ENCODE measurements around the gene CCL19.

Gene CCL19

GRCh38 chr9:34665067-34665380, 26.1 kb downstream of the CCL19 start:
- peaks cover 0 to 31% (median 18%) of the 10 kb centered on the region in 4 donors for H3K4me1 ChIP-seq
- H3K36me3 ChIP-seq, result peaks cover 11 to 53% (median 23%) of the 10 kb centered on the region in 3 donors
- no peaks in the 10 kb centered on the region for H3K27me3 ChIP-seq
- intact Hi-C loops (cut with DNase I; ENCODE audit: low total_unique reads), result no loop called here
- H3K27ac ChIP-seq, result peak overlapping the region; percentile 96 to 98
- TF ChIP-seq CTCF (IDR thresholded peaks at IDR 0.05), result no peak
- H3K4me3 ChIP-seq, result peak overlapping the region; percentile 67 to 85
- DNase-seq, result no peak
- H3K9me3 ChIP-seq, result no peaks in the 10 kb centered on the region

DNA sequence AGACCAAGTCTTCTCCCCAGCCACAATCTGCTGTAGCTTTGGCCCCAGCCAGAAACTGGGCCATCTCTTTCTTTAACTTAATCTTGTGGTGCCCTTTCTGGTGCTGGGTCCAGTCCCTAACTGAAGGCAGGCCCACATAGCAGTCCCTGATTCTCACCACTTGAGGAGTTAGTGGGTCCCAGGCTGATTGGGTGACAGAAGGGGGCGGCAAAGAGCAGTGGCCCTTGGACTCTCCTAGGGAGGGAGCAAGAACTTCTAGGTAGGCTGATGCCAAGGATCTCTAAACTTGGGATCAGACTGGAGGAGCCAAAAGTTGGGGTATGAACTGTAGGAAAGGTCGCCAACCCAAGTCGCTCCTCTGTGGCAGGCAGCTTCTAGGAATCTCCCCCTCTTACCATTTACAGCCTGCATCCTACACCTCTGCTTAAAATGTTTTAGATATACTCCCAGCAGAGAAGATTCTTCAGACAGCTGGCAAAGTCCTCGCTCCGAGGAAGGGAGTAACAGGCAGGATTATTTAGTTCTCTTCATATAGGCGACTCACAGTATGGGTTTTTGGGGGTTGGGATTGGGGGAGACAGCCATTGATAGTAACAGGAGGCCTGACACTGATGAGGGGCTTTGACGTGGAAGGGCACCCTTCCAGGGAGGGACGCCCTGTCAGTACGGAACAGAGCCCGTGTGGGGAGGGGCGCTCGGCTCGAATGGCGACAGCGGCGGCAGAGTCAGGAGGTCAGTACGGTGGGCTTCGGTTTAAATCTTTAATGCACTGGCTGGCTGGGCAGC, 26.6 kb downstream of the CCL19 start:
- Histone ChIP-seq H3K4me1 (peaks cover 0 to 31% (median 18%) of the 10 kb centered on the region in 4 donors), H3K36me3 (peaks cover 14 to 58% (median 27%) of the 10 kb centered on the region in 3 donors), H3K27ac (peak overlapping the region; percentile 96 to 98), H3K4me3 (peak overlapping the region; percentile 67 to 85), H3K27me3 (no peaks in the 10 kb centered on the region), H3K9me3 (no peaks in the 10 kb centered on the region)
- DNase-seq, result peak; percentile 90 to 91
- peak; percentile 84 to 90 for TF ChIP-seq CTCF (IDR thresholded peaks at IDR 0.05)
- intact Hi-C loops (cut with DNase I; ENCODE audit: low total_unique reads), result no loop called here

- H3K27me3 ChIP-seq, result no peaks in the 10 kb centered on the region
- no peaks in the 10 kb centered on the region for H3K9me3 ChIP-seq
- intact Hi-C loops (cut with DNase I; ENCODE audit: low total_unique reads), result no loop called here
- H3K36me3 ChIP-seq, result peaks cover 14 to 51% (median 22%) of the 10 kb centered on the region in 3 donors
- DNase-seq, result no peak
- peak overlapping the region in 1 of 2 donors; percentile 96 for H3K27ac ChIP-seq
- no peak overlapping the region for H3K4me3 ChIP-seq
- TF ChIP-seq CTCF (IDR thresholded peaks at IDR 0.05), result no peak
- peaks cover 0 to 31% (median 18%) of the 10 kb centered on the region in 4 donors for H3K4me1 ChIP-seq
Observed at GRCh38 chr9:34663303-34663605, 27.8 kb downstream of the CCL19 start.

- H3K9me3 ChIP-seq, result no peaks in the 10 kb centered on the region
- peak within 1 kb of the TSS; percentile 96 to 98 for H3K27ac ChIP-seq
- no peak within 1 kb of the TSS for H3K4me3 ChIP-seq
- H3K36me3 ChIP-seq, result peaks cover 14 to 47% (median 20%) of the 10 kb centered on the region in 3 donors
- no peaks in the 10 kb centered on the region for H3K27me3 ChIP-seq
- intact Hi-C loops (cut with DNase I; ENCODE audit: low total_unique reads), result no loop called here
- no peak for DNase-seq
- H3K4me1 ChIP-seq, result peaks cover 0 to 31% (median 18%) of the 10 kb centered on the region in 4 donors
- no peak for TF ChIP-seq CTCF (IDR thresholded peaks at IDR 0.05)
Observed at GRCh38 chr9:34662526-34663302, 28.4 kb downstream of the CCL19 start, which contains the start of gene CCL27. TSS of gene CCL27 (minus strand) at chr9:34662657. CDS start at chr9:34662633, 24 bp downstream.

DNA sequence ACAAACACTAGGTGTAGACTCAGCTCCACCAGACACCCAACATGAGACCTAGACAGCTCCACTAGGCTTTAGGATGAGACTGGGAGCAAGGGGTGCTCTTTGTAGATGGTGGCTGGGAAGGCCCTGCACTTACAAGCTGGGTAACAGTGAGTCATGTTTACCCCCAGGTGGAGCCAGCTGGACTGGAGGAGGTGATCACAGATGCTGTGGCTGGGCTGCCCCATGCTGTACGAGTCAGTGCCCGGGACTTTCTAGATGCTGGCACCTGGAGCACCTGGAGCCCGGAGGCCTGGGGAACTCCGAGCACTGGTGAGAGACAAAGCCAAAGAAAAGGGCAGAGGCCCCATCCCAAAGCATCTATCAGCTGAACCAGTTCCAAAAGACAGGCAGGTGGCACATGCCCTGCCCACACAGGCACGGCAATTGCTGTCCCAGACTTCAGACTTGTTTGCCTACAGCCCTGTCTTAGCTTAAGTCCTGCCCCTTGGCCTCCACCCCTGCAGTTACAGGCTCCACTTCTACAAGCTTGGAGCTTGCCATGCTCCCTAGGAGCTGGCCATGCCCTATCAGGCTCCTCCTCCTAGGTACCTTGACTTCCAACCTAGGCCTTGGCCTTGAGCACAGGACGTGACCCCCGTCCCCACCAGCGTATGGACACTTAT, 31.4 kb downstream of the CCL19 start:
- intact Hi-C loops (cut with DNase I; ENCODE audit: low total_unique reads), result no loop called here
- no peak for DNase-seq

More for the DNA sequence above, 31.4 kb downstream of the CCL19 start:
- H3K9me3 ChIP-seq, result no peaks in the 10 kb centered on the region
- TF ChIP-seq CTCF (IDR thresholded peaks at IDR 0.05), result no peak
- no peaks in the 10 kb centered on the region for H3K27me3 ChIP-seq
- no peak overlapping the region for H3K27ac ChIP-seq
- peaks cover 14 to 50% (median 20%) of the 10 kb centered on the region in 3 donors for H3K36me3 ChIP-seq
- peaks cover 0 to 25% (median 14%) of the 10 kb centered on the region in 4 donors for H3K4me1 ChIP-seq
- no peak overlapping the region for H3K4me3 ChIP-seq
